ENCODE results near the gene SLC34A3. TPM values are rescaled to one million over a fixed set of nuclear protein-coding genes. Genes with fewer than 3 reads are reported as not detected.
A peak's percentile ranks its signal among the peaks of the same experiment; 100 is the strongest.

The SLC34A3 gene
- total RNA-seq, 1 donor from 2014 or later, result not detected

DNA sequence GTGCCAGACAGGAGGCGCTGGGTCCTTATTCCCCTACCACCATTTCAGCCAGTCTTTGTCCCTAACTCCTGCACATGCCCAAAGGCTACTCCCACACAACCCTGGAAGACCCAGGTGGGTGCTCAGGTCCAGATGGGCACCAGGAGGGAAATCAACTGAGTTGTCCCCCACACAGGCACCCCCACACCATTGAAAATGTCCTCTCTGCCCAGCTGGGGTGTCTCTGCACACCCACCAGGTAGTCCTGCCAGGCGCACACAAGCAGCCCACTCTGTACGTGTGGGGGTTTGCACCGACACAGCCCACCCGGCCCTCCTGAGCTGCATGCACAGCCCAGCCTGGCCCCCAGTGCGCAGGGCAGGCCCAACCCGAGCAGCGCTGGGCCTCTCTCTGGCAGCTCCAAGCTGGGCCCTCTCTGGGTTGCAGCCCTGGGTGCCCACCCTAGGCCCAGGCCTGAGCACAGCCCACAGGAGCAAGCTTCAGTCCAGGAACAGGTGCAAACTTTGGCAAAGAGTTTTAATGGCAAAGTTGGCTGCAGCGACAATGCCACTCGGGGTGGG lies 10.9 kb upstream of the SLC34A3 start:
- Histone ChIP-seq H2AFZ (replicated peaks) (no peak overlapping the region), H3K4me2 (no peak overlapping the region), H3F3A (ENCODE audit: low read depth) (peaks cover 12% of the 10 kb centered on the region), H3K27ac (no peak overlapping the region), H3K36me3 (no peaks in the 10 kb centered on the region), H3K4me1 (peaks cover 13% of the 10 kb centered on the region), H3K9ac (no peak overlapping the region), H4K20me1 (ENCODE audit: low read depth) (peaks cover 7% of the 10 kb centered on the region), H3K4me3 (no peak overlapping the region), H3K79me2 (ENCODE audit: low read depth) (no peaks in the 10 kb centered on the region), H3K9me3 (ENCODE audit: low read depth) (no peaks in the 10 kb centered on the region), H3K27me3 (peaks cover 25% of the 10 kb centered on the region)
- H3K4me3 Mint-ChIP-seq, result peak overlapping the region; percentile 10
- H3K27ac Mint-ChIP-seq, result no peak overlapping the region
- DNase-seq (ENCODE audit: low spot score), result no peak
- no peak for TF ChIP-seq EZH2phosphoT487 (IDR thresholded peaks at IDR 0.05)
- TF ChIP-seq EZH2 (IDR thresholded peaks at IDR 0.05), result no peak
- TF ChIP-seq, protein P1, sequence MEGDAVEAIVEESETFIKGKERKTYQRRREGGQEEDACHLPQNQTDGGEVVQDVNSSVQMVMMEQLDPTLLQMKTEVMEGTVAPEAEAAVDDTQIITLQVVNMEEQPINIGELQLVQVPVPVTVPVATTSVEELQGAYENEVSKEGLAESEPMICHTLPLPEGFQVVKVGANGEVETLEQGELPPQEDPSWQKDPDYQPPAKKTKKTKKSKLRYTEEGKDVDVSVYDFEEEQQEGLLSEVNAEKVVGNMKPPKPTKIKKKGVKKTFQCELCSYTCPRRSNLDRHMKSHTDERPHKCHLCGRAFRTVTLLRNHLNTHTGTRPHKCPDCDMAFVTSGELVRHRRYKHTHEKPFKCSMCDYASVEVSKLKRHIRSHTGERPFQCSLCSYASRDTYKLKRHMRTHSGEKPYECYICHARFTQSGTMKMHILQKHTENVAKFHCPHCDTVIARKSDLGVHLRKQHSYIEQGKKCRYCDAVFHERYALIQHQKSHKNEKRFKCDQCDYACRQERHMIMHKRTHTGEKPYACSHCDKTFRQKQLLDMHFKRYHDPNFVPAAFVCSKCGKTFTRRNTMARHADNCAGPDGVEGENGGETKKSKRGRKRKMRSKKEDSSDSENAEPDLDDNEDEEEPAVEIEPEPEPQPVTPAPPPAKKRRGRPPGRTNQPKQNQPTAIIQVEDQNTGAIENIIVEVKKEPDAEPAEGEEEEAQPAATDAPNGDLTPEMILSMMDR (IDR thresholded peaks at IDR 0.05), result no peak
- no peaks in the 10 kb centered on the region for H3K36me3 Mint-ChIP-seq
- H3K4me1 Mint-ChIP-seq, result no peaks in the 10 kb centered on the region
- H3K27me3 Mint-ChIP-seq (ENCODE audit: insufficient read depth, low read depth), result peaks cover 2% of the 10 kb centered on the region
- no peaks in the 10 kb centered on the region for H3K9me3 Mint-ChIP-seq

- Histone ChIP-seq H3K4me3 (no peak overlapping the region), H3K36me3 (no peaks in the 10 kb centered on the region), H4K20me1 (ENCODE audit: low read depth) (peaks cover 7% of the 10 kb centered on the region), H3K27me3 (peaks cover 25% of the 10 kb centered on the region), H3K79me2 (ENCODE audit: low read depth) (no peaks in the 10 kb centered on the region), H3K27ac (no peak overlapping the region), H3K9ac (no peak overlapping the region), H3K4me2 (no peak overlapping the region), H3F3A (ENCODE audit: low read depth) (peaks cover 12% of the 10 kb centered on the region), H3K4me1 (peaks cover 13% of the 10 kb centered on the region), H3K9me3 (ENCODE audit: low read depth) (no peaks in the 10 kb centered on the region), H2AFZ (replicated peaks) (no peak overlapping the region)
- H3K36me3 Mint-ChIP-seq, result no peaks in the 10 kb centered on the region
- peak overlapping the region; percentile 57 for H3K4me3 Mint-ChIP-seq
- no peaks in the 10 kb centered on the region for H3K4me1 Mint-ChIP-seq
- no peak for DNase-seq (ENCODE audit: low spot score)
- H3K27ac Mint-ChIP-seq, result no peak overlapping the region
- no peaks in the 10 kb centered on the region for H3K9me3 Mint-ChIP-seq
- H3K27me3 Mint-ChIP-seq (ENCODE audit: insufficient read depth, low read depth), result peaks cover 2% of the 10 kb centered on the region
- TF ChIP-seq, protein P1 (IDR thresholded peaks at IDR 0.05), result no peak
- no peak for TF ChIP-seq EZH2phosphoT487 (IDR thresholded peaks at IDR 0.05)
- TF ChIP-seq EZH2 (IDR thresholded peaks at IDR 0.05), result no peak
Measured at GRCh38 chr9:137220317-137221094, 10.2 kb upstream of the SLC34A3 start.

DNA sequence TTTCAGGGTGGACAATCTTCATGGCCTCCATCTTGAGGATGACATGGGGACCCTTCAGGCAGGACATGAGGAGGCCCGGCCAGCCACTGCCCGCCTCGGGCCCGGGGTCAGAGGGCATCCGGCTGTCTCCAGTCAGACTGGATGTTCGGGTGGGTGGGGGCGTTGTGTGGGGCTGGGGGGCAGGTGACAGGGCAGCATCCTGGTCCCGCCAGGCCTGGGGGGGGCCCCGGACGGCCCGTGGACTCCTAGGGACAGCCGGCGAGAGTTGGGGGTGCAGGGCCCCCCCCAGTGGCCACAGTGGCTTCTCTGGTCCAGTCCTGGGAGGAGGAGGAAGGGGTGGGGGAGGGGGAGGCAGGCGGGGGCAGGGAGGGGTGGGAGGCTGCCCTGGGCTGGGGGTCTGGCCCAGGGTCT lies 9.6 kb upstream of the SLC34A3 start:
- peaks cover 7% of the 10 kb centered on the region for H4K20me1 ChIP-seq (ENCODE audit: low read depth)
- no peaks in the 10 kb centered on the region for H3K36me3 ChIP-seq
- H3K79me2 ChIP-seq (ENCODE audit: low read depth), result no peaks in the 10 kb centered on the region
- no peak overlapping the region for H3K27ac Mint-ChIP-seq
- peak overlapping the region; percentile 92 for H3K4me2 ChIP-seq
- DNase-seq (ENCODE audit: low spot score), result no peak
- peak overlapping the region; percentile 56 for H3K4me3 ChIP-seq
- H3K27me3 ChIP-seq, result peaks cover 25% of the 10 kb centered on the region
- H3F3A ChIP-seq (ENCODE audit: low read depth), result peaks cover 12% of the 10 kb centered on the region
- H3K4me1 Mint-ChIP-seq, result no peaks in the 10 kb centered on the region
- H3K9me3 ChIP-seq (ENCODE audit: low read depth), result no peaks in the 10 kb centered on the region
- no peak for TF ChIP-seq EZH2phosphoT487 (IDR thresholded peaks at IDR 0.05)
- TF ChIP-seq, protein P1 (IDR thresholded peaks at IDR 0.05), result no peak
- TF ChIP-seq EZH2 (IDR thresholded peaks at IDR 0.05), result no peak
- H3K27ac ChIP-seq, result no peak overlapping the region
- no peak overlapping the region for H3K4me3 Mint-ChIP-seq
- peaks cover 2% of the 10 kb centered on the region for H3K27me3 Mint-ChIP-seq (ENCODE audit: insufficient read depth, low read depth)
- H2AFZ ChIP-seq (replicated peaks), result no peak overlapping the region
- no peak overlapping the region for H3K9ac ChIP-seq
- peaks cover 13% of the 10 kb centered on the region for H3K4me1 ChIP-seq
- H3K36me3 Mint-ChIP-seq, result no peaks in the 10 kb centered on the region
- H3K9me3 Mint-ChIP-seq, result no peaks in the 10 kb centered on the region

All from neural progenitor cell (in vitro differentiated cells).